Measurements from ENCODE around the gene PRAME.
"Not testable (repeated sequence)": the region's sequence is repeated elsewhere in the genome, so short reads cannot be mapped to it uniquely, and the experiment has no call there.

Gene PRAME

GRCh38 chr22:22548910-22549309, 10.2 kb downstream of the PRAME start:
- no peak overlapping the region for H3K4me3 Mint-ChIP-seq
- H3K36me3 Mint-ChIP-seq, result no peaks in the 10 kb centered on the region
- CTCF ChIA-PET, result interaction anchor here (1.4 kb wide), 2 partner anchors 10 to 39 kb away, joined by 3 to 4 read pairs; partner anchors contain the start of gene PRAME
- H3K27me3 Mint-ChIP-seq, result peaks cover 20% of the 10 kb centered on the region
- no peaks in the 10 kb centered on the region for H3K9me3 Mint-ChIP-seq
- no peak for DNase-seq
- H3K27ac Mint-ChIP-seq, result no peak overlapping the region
- H3K4me1 Mint-ChIP-seq, result no peaks in the 10 kb centered on the region

- Mint-ChIP-seq H3K27me3 (peaks cover 20% of the 10 kb centered on the region), H3K4me3 (no peak overlapping the region), H3K27ac (no peak overlapping the region), H3K4me1 (no peaks in the 10 kb centered on the region), H3K9me3 (no peaks in the 10 kb centered on the region), H3K36me3 (no peaks in the 10 kb centered on the region)
- no peak for DNase-seq
- CTCF ChIA-PET, result interaction anchor here (1.4 kb wide), 2 partner anchors 11 to 39 kb away, joined by 3 to 4 read pairs; partner anchors contain the start of gene PRAME
Measured at GRCh38 chr22:22548317-22548716, 10.7 kb downstream of the PRAME start.

GRCh38 chr22:22547692-22548300, 11.3 kb downstream of the PRAME start:
- no peaks in the 10 kb centered on the region for H3K36me3 Mint-ChIP-seq
- H3K27ac Mint-ChIP-seq, result no peak overlapping the region
- CTCF ChIA-PET, result interaction anchor here (1.4 kb wide), 2 partner anchors 11 to 40 kb away, joined by 3 to 4 read pairs; partner anchors contain the start of gene PRAME

GRCh38 chr22:22547226-22547625, 11.8 kb downstream of the PRAME start:
- Mint-ChIP-seq H3K9me3 (no peaks in the 10 kb centered on the region), H3K27ac (no peak overlapping the region), H3K27me3 (peaks cover 20% of the 10 kb centered on the region), H3K4me1 (no peaks in the 10 kb centered on the region), H3K4me3 (no peak overlapping the region), H3K36me3 (no peaks in the 10 kb centered on the region)
- no peak for DNase-seq
- CTCF ChIA-PET, result no interaction called here

More at GRCh38 chr22:22547692-22548300, 11.3 kb downstream of the PRAME start:
- Mint-ChIP-seq H3K27me3 (peaks cover 20% of the 10 kb centered on the region), H3K9me3 (no peaks in the 10 kb centered on the region), H3K4me3 (no peak overlapping the region), H3K4me1 (no peaks in the 10 kb centered on the region)
- DNase-seq, result no peak

GRCh38 chr22:22546490-22546889, 12.6 kb downstream of the PRAME start:
- DNase-seq, result no peak
- CTCF ChIA-PET, result no interaction called here
- Mint-ChIP-seq H3K4me1 (no peaks in the 10 kb centered on the region), H3K36me3 (no peaks in the 10 kb centered on the region), H3K4me3 (no peak overlapping the region), H3K9me3 (no peaks in the 10 kb centered on the region), H3K27ac (no peak overlapping the region), H3K27me3 (peaks cover 20% of the 10 kb centered on the region)

- Mint-ChIP-seq H3K4me3 (no peak overlapping the region), H3K4me1 (no peaks in the 10 kb centered on the region), H3K9me3 (no peaks in the 10 kb centered on the region), H3K27ac (no peak overlapping the region), H3K36me3 (no peaks in the 10 kb centered on the region), H3K27me3 (peaks cover 11% of the 10 kb centered on the region)
- CTCF ChIA-PET, result interaction anchor here (0.6 to 1.1 kb wide), 3 partner anchors 9 to 42 kb away, joined by 3 to 6 read pairs (median 3); no protein-coding TSS in a partner anchor
- DNase-seq, result no peak
Measured at GRCh38 chr22:22545084-22545483, 14.0 kb downstream of the PRAME start.

GRCh38 chr22:22538226-22538989, 20.7 kb downstream of the PRAME start:
- CTCF ChIA-PET, result interaction anchor here (0.7 kb wide), 1 partner anchor 75 kb away, joined by 3 read pairs; no protein-coding TSS in a partner anchor
- Mint-ChIP-seq H3K4me1 (no peaks in the 10 kb centered on the region), H3K36me3 (no peaks in the 10 kb centered on the region), H3K9me3 (no peaks in the 10 kb centered on the region), H3K27ac (no peak overlapping the region), H3K27me3 (peaks cover 16% of the 10 kb centered on the region), H3K4me3 (no peak overlapping the region)
- no peak for DNase-seq

- Mint-ChIP-seq H3K9me3 (no peaks in the 10 kb centered on the region), H3K27ac (no peak overlapping the region), H3K36me3 (no peaks in the 10 kb centered on the region), H3K4me3 (no peak overlapping the region), H3K27me3 (peaks cover 20% of the 10 kb centered on the region), H3K4me1 (no peaks in the 10 kb centered on the region)
- no peak for DNase-seq
- CTCF ChIA-PET, result no interaction called here
Measured at GRCh38 chr22:22536916-22537315, 22.1 kb downstream of the PRAME start.

GRCh38 chr22:22536515-22536914, 22.6 kb downstream of the PRAME start:
- no peak for DNase-seq
- Mint-ChIP-seq H3K9me3 (no peaks in the 10 kb centered on the region), H3K36me3 (no peaks in the 10 kb centered on the region), H3K27me3 (peaks cover 20% of the 10 kb centered on the region), H3K27ac (no peak overlapping the region), H3K4me1 (no peaks in the 10 kb centered on the region), H3K4me3 (no peak overlapping the region)
- CTCF ChIA-PET, result interaction anchor here (1.0 kb wide), 1 partner anchor 194 kb away, joined by 3 read pairs; no protein-coding TSS in a partner anchor

GRCh38 chr22:22535662-22536061, 23.4 kb downstream of the PRAME start:
- no peaks in the 10 kb centered on the region for H3K9me3 Mint-ChIP-seq
- H3K27ac Mint-ChIP-seq, result no peak overlapping the region
- CTCF ChIA-PET, result interaction anchor here (1.0 kb wide), 1 partner anchor 193 kb away, joined by 3 read pairs; no protein-coding TSS in a partner anchor
- no peaks in the 10 kb centered on the region for H3K4me1 Mint-ChIP-seq
- H3K27me3 Mint-ChIP-seq, result peaks cover 20% of the 10 kb centered on the region
- no peaks in the 10 kb centered on the region for H3K36me3 Mint-ChIP-seq
- no peak overlapping the region for H3K4me3 Mint-ChIP-seq
- no peak for DNase-seq

GRCh38 chr22:22534604-22535415, 24.3 kb downstream of the PRAME start:
- Mint-ChIP-seq H3K4me3 (no peak overlapping the region), H3K4me1 (no peaks in the 10 kb centered on the region), H3K27me3 (peaks cover 20% of the 10 kb centered on the region), H3K27ac (no peak overlapping the region), H3K36me3 (no peaks in the 10 kb centered on the region), H3K9me3 (no peaks in the 10 kb centered on the region)
- CTCF ChIA-PET, result no interaction called here
- no peak for DNase-seq

- Mint-ChIP-seq H3K9me3 (no peaks in the 10 kb centered on the region), H3K4me3 (no peak overlapping the region), H3K27me3 (peaks cover 20% of the 10 kb centered on the region), H3K4me1 (no peaks in the 10 kb centered on the region), H3K27ac (no peak overlapping the region), H3K36me3 (no peaks in the 10 kb centered on the region)
- no peak for DNase-seq
- CTCF ChIA-PET, result interaction anchor here (0.7 kb wide), 1 partner anchor 70 kb away, joined by 3 read pairs; no protein-coding TSS in a partner anchor
Measured at GRCh38 chr22:22533863-22534262, 25.2 kb downstream of the PRAME start.

GRCh38 chr22:22533417-22533816, 25.6 kb downstream of the PRAME start:
- Mint-ChIP-seq H3K9me3 (no peaks in the 10 kb centered on the region), H3K4me1 (no peaks in the 10 kb centered on the region), H3K27me3 (peaks cover 20% of the 10 kb centered on the region), H3K27ac (no peak overlapping the region), H3K36me3 (no peaks in the 10 kb centered on the region), H3K4me3 (no peak overlapping the region)
- CTCF ChIA-PET, result no interaction called here
- no peak for DNase-seq

- DNase-seq, H3K4me1 Mint-ChIP-seq, H3K4me3 Mint-ChIP-seq, CTCF ChIA-PET, H3K36me3 Mint-ChIP-seq, H3K27ac Mint-ChIP-seq, H3K9me3 Mint-ChIP-seq: not testable (repeated sequence)
- peaks cover 20% of the 10 kb centered on the region for H3K27me3 Mint-ChIP-seq
Measured at GRCh38 chr22:22532547-22533071, 26.5 kb downstream of the PRAME start.

Measured in activated naive CD4-positive, alpha-beta T cell treated with anti-CD3 and anti-CD28 coated beads, Interleukin-2, amount 10 ng/mL, durations not matched to agents 7 days and 5 days (primary cell).